WTC11 (cell line): Measurements from ENCODE around the gene SMCP. TPM values are rescaled to one million over a fixed set of nuclear protein-coding genes. Genes with fewer than 3 reads are reported as not detected.

Experiments
- ATAC-seq: fragments of 200-7000 bp; cut with Tn5 transposase; 2 replicates; pipeline ENCODE4 v1.10.0; 2021; ENCODE audit warnings: mild to moderate bottlenecking, moderate library complexity
- CTCF ChIA-PET: fragments of 300-600 bp; sonication (Branson Sonifier 250); formaldehyde crosslinking; loops from one replicate; lab custom pipeline; 2021; ENCODE audit warnings: antibody characterized with exemption; lab: Charles Lee
- POLR2A ChIA-PET: fragments of 350-600 bp; sonication (Branson Sonifier 250); formaldehyde crosslinking; loops from one replicate; lab custom pipeline; 2021; ENCODE audit warnings: antibody characterized with exemption; lab: Charles Lee
- DNase-seq: peaks from one replicate; pipeline ENCODE4 v3.0.0; 2021; ENCODE audit warnings: low spot score
- H3K27ac Mint-ChIP-seq: 2 replicates; pipeline ENCODE4 v1.8.0; 2021; ENCODE audit warnings: mixed read lengths
- H3K27me3 Mint-ChIP-seq: 2 replicates; pipeline ENCODE4 v1.8.0; 2021; ENCODE audit warnings: low read depth, mild to moderate bottlenecking, moderate library complexity, mixed read lengths
- H3K36me3 Mint-ChIP-seq: 2 replicates; pipeline ENCODE4 v1.8.0; 2021; ENCODE audit warnings: mixed read lengths
- H3K4me1 Mint-ChIP-seq: 2 replicates; pipeline ENCODE4 v1.8.0; 2022; ENCODE audit warnings: mixed read lengths
- H3K4me3 Mint-ChIP-seq: 2 replicates; pipeline ENCODE4 v1.8.0; 2021; ENCODE audit warnings: mild to moderate bottlenecking, moderate library complexity, mixed read lengths
- H3K9me3 Mint-ChIP-seq: 2 replicates; pipeline ENCODE4 v1.8.0; 2021; ENCODE audit warnings: mixed read lengths
- AFF4 ChIP-seq: sonication (generic); formaldehyde crosslinking; IDR thresholded peaks from 2 replicates; pipeline ENCODE4 v1.8.1; 2023; ENCODE audit warnings: mild to moderate bottlenecking, missing genetic modification reagents, borderline replicate concordance
- CDX4 ChIP-seq: fragments of 250-450 bp; sonication (Bioruptor Pico); IDR thresholded peaks from 2 replicates; pipeline ENCODE4 v1.9.0; 2021; ENCODE audit warnings: moderate library complexity, mild to moderate bottlenecking, inconsistent platforms, borderline replicate concordance
- CREB1 ChIP-seq: sonication (generic); formaldehyde crosslinking; IDR thresholded peaks from 2 replicates; pipeline ENCODE4 v1.8.0; 2023; ENCODE audit warnings: mild to moderate bottlenecking, missing genetic modification reagents
- ELF4 ChIP-seq: sonication (generic); formaldehyde crosslinking; IDR thresholded peaks from 2 replicates; pipeline ENCODE4 v1.8.1; 2022; ENCODE audit warnings: low read depth, mild to moderate bottlenecking, moderate library complexity, missing genetic modification reagents
- GABPB1 ChIP-seq: sonication (generic); formaldehyde crosslinking; IDR thresholded peaks from 2 replicates; pipeline ENCODE4 v1.8.1; 2023; ENCODE audit warnings: mild to moderate bottlenecking, missing genetic modification reagents
- GTF2I ChIP-seq: fragments of 250-450 bp; sonication (Bioruptor Pico); conservative IDR thresholded peaks from 2 replicates; pipeline ENCODE4 v1.4.0; 2021; ENCODE audit warnings: mild to moderate bottlenecking
- HMGA2 ChIP-seq: fragments of 250-450 bp; sonication (Bioruptor Pico); IDR thresholded peaks from 2 replicates; pipeline ENCODE4 v1.4.0; 2021; ENCODE audit warnings: mild to moderate bottlenecking, moderate library complexity
- HMGXB4 ChIP-seq: sonication (generic); formaldehyde crosslinking; IDR thresholded peaks from 2 replicates; pipeline ENCODE4 v1.8.1; 2023; ENCODE audit warnings: mild to moderate bottlenecking, moderate library complexity, missing genetic modification reagents
- IRF2 ChIP-seq: sonication (generic); formaldehyde crosslinking; IDR thresholded peaks from 2 replicates; pipeline ENCODE4 v1.8.0; 2022; ENCODE audit warnings: low read depth, missing genetic modification reagents, borderline replicate concordance
- JUN ChIP-seq: sonication (generic); formaldehyde crosslinking; IDR thresholded peaks from 2 replicates; pipeline ENCODE4 v1.8.0; 2023; ENCODE audit warnings: mild to moderate bottlenecking, missing genetic modification reagents
- MAX ChIP-seq: sonication (generic); formaldehyde crosslinking; IDR thresholded peaks from 2 replicates; pipeline ENCODE4 v1.8.0; 2022; ENCODE audit warnings: mild to moderate bottlenecking, missing genetic modification reagents
- MYBL2 ChIP-seq: sonication (generic); formaldehyde crosslinking; IDR thresholded peaks from 2 replicates; pipeline ENCODE4 v1.8.1; 2023; ENCODE audit warnings: mild to moderate bottlenecking, moderate library complexity, missing genetic modification reagents
- NR3C1 ChIP-seq: sonication (generic); formaldehyde crosslinking; conservative IDR thresholded peaks from 2 replicates; pipeline ENCODE4 v1.8.1; 2023; ENCODE audit warnings: low read depth, mild to moderate bottlenecking, missing genetic modification reagents
- SMAD3 ChIP-seq: sonication (generic); formaldehyde crosslinking; IDR thresholded peaks from 2 replicates; pipeline ENCODE4 v1.8.0; 2022; ENCODE audit warnings: missing genetic modification reagents, mild to moderate bottlenecking, borderline replicate concordance
- TCF7 ChIP-seq: sonication (generic); formaldehyde crosslinking; IDR thresholded peaks from 2 replicates; pipeline ENCODE4 v1.8.0; 2022; ENCODE audit warnings: mild to moderate bottlenecking, low read depth, missing genetic modification reagents, moderate library complexity
- TEAD1 ChIP-seq: sonication (generic); formaldehyde crosslinking; IDR thresholded peaks from 2 replicates; pipeline ENCODE4 v1.8.0; 2022; ENCODE audit warnings: mild to moderate bottlenecking, missing genetic modification reagents
- TEAD4 ChIP-seq: sonication (generic); formaldehyde crosslinking; IDR thresholded peaks from 2 replicates; pipeline ENCODE4 v1.8.0; 2022; ENCODE audit warnings: mild to moderate bottlenecking, missing genetic modification reagents
- ZNF532 ChIP-seq: fragments of 250-450 bp; sonication (Bioruptor Pico); IDR thresholded peaks from 2 replicates; pipeline ENCODE4 v1.9.0; 2021; ENCODE audit warnings: mild to moderate bottlenecking, borderline replicate concordance
- ZNF671 ChIP-seq: fragments of 250-450 bp; sonication (Bioruptor Pico); IDR thresholded peaks from 2 replicates; pipeline ENCODE4 v1.8.0; 2021; ENCODE audit warnings: mild to moderate bottlenecking
- ZSCAN18 ChIP-seq: fragments of 250-450 bp; sonication (Bioruptor Pico); IDR thresholded peaks from 2 replicates; pipeline ENCODE4 v2.1.2; 2022; ENCODE audit warnings: mild to moderate bottlenecking, moderate library complexity
- total RNA-seq: library from RNA; stranded (reverse); gene quantifications from 3 replicates; pipeline ENCODE4 v1.2.3, GENCODE V29; 2021

Gene SMCP
- total RNA-seq, 1 experiment from 2014 or later, result not detected

GRCh38 chr1:152919071-152919470, 40.9 kb downstream of the SMCP start:
- Mint-ChIP-seq H3K4me3 (no peak overlapping the region), H3K27ac (no peak overlapping the region), H3K27me3 (peaks cover 3% of the 10 kb centered on the region; the same call in 1 of the 2 replicates), H3K9me3 (peaks cover 21% of the 10 kb centered on the region), H3K36me3 (no peaks in the 10 kb centered on the region)
- ATAC-seq (no peak), DNase-seq (no peak)
- TF ChIP-seq CREB1 (CRISPR knock-in tag) (no peak), HMGA2 (CRISPR knock-in tag) (no peak), ZNF532 (no peak), JUN (CRISPR knock-in tag) (no peak), GTF2I (no peak), ZNF671 (no peak), ZSCAN18 (CRISPR knock-in tag) (no peak), GABPB1 (CRISPR knock-in tag) (no peak), IRF2 (no peak), HMGXB4 (CRISPR knock-in tag) (no peak), TEAD1 (CRISPR knock-in tag) (no peak), NR3C1 (CRISPR knock-in tag) (no peak), SMAD3 (CRISPR knock-in tag) (no peak), TEAD4 (no peak), ELF4 (CRISPR knock-in tag) (no peak), CDX4 (no peak), AFF4 (CRISPR knock-in tag) (no peak), MYBL2 (CRISPR knock-in tag) (no peak), TCF7 (CRISPR knock-in tag) (no peak), MAX (CRISPR knock-in tag) (no peak)
- TF ChIP-seq, all 79 proteins: peak for 0
- CTCF ChIA-PET, result interaction anchor here (1.4 to 3.1 kb wide), 5 partner anchors 41 to 273 kb away, joined by 4 to 43 read pairs (median 4); partner anchors contain the start of gene SMCP
- peaks cover 5% of the 10 kb centered on the region for H3K4me1 Mint-ChIP-seq
- POLR2A ChIA-PET, result no interaction called here
